ENCODE measurements around the gene DCUN1D2.
"Not testable (repeated sequence)": the region's sequence is repeated elsewhere in the genome, so short reads cannot be mapped to it uniquely, and the experiment has no call there.

The DCUN1D2 gene

DNA sequence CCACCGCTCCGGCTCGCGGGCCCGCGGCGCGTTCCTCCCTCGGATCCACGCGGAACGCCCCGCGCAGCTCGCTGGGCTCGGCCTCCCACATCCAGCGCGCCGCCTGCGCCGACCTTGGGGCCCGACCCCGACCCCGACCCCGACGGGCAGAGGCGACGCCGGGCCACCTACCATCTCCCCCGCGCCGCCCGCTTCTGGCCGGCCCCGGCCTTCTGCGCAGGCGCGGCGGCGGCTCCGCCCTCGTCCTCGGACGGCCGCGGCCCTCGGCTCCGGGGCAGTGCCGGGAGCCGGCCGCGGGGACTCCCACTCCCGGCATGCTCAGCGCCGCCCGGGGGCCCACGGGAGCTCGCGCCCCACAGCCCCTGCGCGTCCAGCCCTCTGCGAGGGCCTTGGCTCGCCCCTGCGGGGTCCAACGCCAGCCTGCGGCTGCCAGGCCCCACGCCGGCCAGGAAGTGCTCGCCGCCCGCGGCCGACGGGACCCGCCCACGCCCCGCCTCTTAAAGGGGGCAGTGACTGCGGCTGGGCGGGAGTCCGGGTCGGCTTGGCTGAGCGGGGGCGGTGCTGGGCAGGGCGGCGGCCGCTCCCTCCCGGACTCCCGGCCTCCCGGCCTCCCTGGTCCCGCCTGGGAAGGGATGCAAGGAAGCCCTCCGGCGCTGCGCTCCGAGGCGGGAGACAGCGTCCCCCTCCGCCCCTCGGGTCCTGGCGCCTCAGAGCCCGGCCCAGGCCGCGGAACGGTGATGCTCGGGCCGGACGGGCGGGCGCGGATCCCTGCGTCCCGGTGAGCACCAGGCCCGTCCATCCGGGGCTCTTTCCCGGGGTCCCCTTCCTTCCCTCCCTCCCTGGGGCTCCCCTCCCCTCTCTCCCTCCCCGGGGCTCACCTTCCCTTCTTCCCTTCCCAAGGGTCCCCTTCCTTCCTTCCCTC lies at the start of gene DCUN1D2:
Gene DCUN1D2, minus strand, starts transcription at position 216 of the 922 bp plus-strand sequence. Its CDS starts 42 bp downstream, at position 174.
- in situ Hi-C loops (cut with HindIII; ENCODE audit: low sequenced_read_pairs), result loop anchor here (25.0 kb wide), 1 partner anchor 103 kb away; no protein-coding TSS in a partner anchor

DNA sequence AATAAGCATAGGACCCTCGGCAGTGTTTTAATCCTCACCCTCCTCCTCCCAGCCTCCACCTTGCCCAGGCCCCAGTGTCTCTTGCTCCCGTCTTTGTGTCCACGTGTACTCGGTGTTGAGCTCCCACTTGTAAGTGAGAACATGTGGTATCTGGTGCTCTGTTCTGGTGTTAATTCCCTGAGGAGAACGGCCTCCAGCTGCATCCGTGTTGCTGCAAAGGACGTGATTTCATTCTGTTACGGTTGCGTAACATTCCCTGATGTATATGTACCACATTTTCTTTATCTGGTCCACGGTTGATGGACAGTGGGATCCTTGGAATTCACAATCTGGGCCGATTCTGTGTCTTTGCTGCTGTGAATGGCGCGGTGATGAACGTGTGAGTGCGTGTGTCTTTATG lies 49.3 kb upstream of the DCUN1D2 start:
- in situ Hi-C loops (cut with HindIII; ENCODE audit: low sequenced_read_pairs), result no loop called here

DNA sequence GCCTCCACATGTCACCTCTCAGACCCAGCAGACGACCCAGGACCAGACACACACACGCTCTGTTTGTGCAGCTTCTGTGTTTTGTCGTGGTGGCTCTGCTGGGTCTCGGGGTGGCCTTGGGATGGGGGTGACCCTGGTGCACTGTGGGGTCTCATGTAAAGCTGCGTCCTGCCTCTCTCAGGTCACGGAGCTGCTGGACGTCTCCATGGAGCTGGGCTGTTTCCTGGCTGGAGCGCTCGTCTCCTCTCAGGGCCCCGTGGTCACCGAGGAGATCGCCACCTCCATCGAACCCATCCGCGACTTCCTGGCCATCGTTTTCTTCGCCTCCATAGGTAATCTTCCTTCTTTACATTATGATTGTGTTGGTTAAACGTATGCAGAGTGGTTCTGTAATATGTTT lies 48.7 kb upstream of the DCUN1D2 start:
- in situ Hi-C loops (cut with HindIII; ENCODE audit: low sequenced_read_pairs), result no loop called here

DNA sequence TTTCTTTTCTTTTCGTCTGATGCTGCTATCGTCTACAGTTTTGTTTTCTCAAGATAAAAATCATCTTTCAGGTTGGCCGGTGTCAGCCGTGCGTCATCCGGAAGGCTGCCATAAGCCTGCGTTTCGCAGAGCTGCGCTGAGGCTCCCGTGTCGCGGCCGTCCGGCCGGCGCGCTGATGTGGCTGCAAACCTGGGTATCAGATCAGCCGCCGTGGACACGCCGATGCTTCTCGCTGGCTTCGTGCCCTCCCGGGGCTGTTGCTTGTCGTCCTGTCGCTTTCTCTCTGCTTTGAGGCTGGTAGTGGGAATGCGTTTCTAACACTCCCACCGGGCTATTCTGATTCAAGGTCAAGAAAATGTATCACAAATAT lies 48.2 kb upstream of the DCUN1D2 start:
- in situ Hi-C loops (cut with HindIII; ENCODE audit: low sequenced_read_pairs), result no loop called here

DNA sequence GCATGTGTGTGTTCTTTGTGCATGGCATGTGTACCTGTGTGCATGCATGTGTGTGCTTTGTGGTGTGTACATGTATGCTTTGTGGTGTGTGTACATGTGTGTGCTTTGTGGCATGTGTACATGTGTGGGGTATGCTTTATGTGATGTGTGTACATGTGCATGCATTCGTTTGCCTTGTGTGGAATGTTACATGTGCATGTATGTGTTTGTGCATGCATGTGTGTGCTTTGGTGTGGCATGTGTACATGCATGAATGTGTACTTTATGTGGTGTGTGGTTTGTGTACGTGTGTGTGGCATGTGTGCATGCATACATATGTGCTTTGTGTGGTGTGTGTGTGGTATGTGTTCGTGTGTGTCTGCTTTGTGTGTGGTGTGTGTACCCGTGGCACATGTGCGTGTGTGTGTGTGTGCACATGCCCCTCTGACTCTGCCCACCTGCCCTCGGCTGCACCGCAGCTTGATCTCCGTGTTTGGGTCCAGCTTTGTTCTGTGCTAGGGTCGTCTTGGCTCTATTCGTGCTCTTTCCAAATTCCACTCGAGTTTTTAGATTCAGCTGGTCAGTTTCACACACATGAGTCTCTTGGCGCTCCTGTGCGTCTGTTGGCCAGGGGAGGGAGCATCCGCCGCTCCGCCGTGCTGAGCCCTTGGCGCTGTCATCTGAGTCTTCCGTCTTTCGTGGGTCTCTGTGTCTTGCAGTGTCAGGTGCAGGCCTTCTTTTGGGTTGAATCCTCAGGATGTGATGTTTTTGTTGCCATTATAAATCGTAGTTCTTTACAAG lies 47.6 kb upstream of the DCUN1D2 start:
- in situ Hi-C loops (cut with HindIII; ENCODE audit: low sequenced_read_pairs), result no loop called here

DNA sequence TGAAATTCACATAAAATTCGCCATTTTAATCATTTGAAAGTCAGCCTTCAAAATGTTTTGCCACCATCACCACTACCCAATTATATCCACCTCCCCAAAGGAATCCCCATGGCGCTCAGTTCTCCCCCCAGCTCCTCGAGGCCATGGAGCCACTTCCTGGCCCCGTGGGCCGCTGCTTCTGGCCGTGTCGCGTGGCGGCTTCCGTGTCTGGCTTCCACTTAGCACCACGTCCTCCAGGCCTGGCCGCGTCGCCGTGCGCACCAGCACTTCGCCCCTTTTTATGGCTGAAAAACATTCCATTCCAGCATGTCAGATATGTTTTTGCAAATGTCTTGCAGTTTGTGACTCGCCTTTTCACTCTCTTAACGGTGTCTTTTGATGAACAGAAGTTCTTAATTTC lies 46.7 kb upstream of the DCUN1D2 start:
- in situ Hi-C loops (cut with HindIII; ENCODE audit: low sequenced_read_pairs), result no loop called here

DNA sequence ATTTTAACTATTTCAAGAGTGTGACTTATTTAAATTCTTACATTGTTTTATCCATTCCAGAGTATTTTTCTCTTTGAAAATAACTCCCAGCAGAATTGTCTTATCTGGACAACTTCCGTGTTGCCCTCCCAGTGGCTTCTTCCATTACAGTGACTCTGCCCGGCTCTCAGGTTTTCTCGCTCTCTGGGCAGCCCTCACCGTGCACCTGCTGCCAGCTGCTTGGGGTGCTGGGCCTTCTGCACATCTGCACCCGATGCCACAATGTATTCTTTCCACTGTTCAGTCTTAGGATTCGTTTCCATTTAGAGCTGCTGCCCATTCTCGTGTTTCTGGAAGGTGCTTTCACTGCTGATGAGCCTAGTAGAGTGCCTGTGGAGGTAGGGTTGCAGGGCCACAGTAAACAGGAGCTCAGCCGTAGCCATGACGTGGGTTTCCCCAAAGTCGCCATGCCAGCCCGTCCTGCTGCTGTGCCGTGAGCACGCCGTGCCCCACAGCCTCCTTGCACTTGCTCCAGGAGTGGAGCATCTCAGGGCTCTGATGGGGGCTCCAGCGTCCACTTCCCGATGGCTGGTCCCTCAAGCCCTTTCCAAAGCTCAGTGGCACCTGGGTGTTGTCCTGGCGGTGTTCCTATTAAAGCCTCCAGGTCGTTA lies 46.1 kb upstream of the DCUN1D2 start:
- in situ Hi-C loops (cut with HindIII; ENCODE audit: low sequenced_read_pairs), result no loop called here

DNA sequence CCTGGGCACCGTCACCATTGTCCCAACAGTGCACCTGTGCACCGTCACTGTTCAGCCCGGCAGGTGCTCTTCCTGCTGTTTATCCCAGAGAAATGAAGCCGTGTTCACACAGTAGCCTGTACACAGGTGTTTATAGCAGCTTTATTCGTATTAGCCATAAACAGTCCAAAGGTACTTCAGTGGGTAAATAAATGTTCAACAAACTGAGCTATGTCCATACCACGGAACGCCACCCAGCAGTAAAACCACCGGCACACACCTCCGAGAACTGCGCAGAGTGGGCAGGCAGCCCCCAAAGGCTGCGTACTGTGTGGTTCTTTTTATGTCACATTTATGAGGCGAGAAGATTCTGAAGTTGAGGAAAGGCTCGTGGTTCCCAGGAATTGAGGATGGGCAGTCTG lies 44.9 kb upstream of the DCUN1D2 start:
- in situ Hi-C loops (cut with HindIII; ENCODE audit: low sequenced_read_pairs), result no loop called here

DNA sequence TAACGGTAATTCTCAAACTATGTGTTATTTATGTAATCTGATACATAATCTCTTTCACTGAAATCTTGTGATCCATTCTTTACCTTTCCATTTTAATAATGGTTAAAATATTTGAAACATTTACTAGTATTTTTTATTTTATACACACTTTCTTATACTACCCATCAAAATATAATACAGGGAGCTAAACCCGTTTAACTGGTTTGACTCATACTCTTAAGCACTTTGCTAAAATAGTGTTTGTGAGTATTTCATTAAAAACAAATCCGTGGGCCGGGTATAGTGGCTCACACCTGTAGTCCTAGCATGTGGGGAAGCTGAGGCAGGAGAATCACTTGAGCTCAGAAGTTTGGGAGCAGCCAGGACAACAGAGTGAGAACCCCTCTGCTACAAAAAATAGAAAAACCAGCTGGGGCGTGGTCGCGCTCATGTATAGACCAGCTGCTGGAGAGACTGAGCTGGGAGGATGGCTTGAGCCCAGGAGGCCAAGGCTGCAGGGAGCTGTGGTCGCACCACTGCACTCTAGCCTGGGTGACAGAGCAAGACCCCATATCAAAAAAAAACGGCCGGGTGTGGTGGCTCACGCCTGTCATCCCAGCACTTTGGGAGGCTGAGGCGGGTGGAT lies 43.8 kb upstream of the DCUN1D2 start:
- in situ Hi-C loops (cut with HindIII; ENCODE audit: low sequenced_read_pairs), result no loop called here

DNA sequence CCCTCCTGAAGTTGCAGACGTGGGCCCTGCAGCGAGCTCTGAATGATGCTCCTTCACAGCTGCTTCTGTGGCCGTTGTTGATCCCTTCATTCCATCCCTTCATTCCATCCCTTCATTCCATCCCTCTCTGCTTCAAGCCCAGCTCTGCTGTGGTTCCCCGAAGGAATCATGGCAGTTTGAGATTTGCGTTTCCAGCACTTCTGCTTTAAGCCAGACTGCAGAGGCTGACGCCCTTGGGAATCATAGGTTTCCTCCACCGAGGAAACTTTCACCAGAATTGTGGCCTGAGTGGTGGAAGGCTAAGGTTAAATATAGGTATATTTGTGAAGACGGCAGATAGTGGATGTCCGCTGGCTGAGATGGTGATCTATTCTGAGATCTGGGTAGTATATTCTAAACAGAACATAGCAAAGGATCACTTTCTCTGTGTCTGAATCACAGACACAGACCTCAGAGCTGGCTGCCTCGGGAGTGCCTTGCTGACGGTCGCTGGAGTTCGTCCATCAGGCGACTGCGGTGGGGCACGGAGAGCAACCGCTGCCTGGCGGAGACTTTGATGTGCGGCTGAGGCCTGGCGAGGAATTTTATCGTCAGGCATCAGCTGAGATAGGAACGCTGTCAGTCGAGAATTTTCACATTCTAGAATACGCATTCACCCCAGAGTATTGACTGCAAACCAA lies 42.8 kb upstream of the DCUN1D2 start:
- in situ Hi-C loops (cut with HindIII; ENCODE audit: low sequenced_read_pairs), result no loop called here

DNA sequence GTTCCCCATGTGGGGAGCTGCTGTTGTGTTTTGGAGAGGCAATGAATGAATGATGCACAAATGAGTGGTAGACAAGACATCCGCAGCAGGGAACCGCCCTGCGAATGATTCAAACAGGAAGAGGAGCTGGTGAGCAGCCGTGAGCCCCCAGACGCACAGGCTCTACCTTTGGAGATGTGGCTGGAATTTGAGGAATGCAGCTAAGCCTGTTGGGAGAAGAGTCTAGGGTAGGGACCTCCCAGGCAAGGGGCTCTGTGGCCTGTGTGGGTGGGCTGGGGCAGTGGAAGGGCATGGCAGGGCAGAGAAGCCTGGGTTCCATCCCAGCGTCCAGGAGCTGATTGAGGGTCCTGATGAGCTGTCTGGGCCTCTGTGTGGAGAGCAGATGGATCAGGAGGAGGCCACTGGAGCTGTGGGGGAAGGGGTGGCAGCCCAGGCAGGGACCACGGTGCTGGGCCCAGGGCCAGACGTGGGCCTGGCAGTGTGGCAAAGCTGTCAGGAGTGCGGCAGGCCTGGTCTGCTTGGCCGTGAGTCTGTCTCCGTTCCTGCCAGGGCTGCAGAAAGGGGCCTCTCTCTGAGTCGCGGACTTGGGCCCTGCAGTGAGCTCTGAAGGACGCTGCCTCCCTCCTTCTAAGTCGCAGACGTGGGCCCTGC lies 41.8 kb upstream of the DCUN1D2 start:
- in situ Hi-C loops (cut with HindIII; ENCODE audit: low sequenced_read_pairs), result no loop called here

DNA sequence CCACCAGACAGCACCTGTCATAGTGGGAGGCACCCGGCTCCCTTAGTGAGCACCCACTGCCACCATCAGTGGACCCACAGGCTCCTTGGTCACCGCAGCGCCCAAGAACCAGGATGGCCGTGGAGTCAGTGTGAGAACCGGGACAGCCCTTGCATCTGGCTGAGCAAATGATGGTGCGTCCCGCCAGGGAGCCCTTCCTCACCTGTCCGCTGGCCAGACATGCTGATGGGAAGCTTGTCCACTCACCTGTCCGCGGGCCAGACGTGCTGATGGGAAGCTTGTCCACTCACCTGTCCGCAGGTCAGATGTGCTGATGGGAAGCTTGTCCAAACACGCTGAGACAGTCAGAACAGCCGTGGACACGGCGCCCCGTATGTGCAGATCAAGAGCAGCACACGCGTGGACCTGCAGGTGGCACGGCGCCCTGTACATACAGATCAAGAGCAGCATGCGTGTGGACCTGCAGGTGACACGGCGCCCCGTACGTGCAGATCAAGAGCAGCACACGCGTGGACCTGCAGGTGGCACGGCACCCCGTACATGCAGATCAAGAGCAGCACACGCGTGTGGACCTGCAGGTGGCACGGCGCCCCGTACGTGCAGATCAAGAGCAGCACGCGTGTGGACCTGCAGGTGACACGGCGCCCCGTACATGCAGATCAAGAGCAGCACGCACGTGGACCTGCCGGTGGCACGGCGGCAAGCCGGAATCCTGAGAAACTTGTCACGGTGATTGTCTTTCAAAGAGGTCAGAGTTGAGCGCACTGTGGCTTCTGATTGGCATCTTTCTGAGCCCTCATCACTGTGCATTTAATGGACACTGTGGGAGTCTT lies 40.7 kb upstream of the DCUN1D2 start:
- in situ Hi-C loops (cut with HindIII; ENCODE audit: low sequenced_read_pairs), result no loop called here

DNA sequence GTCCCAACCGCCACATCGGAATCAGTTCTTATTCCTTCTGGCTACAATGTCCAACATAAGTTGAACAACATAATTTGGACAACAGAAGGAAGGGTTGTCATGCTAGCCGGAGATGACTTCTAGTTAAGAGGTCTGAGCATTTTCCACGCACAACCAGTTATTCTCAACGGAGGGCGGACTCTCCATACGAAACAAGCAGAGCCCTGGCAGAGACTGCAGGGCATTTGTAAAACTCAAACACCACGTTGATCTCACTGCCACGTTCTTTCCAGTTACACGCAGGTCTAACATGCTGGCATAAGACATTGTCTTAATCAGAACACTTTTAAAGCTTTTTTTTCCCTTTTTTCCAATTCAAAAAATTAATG lies 38.3 kb upstream of the DCUN1D2 start:
- in situ Hi-C loops (cut with HindIII; ENCODE audit: low sequenced_read_pairs), result no loop called here

DNA sequence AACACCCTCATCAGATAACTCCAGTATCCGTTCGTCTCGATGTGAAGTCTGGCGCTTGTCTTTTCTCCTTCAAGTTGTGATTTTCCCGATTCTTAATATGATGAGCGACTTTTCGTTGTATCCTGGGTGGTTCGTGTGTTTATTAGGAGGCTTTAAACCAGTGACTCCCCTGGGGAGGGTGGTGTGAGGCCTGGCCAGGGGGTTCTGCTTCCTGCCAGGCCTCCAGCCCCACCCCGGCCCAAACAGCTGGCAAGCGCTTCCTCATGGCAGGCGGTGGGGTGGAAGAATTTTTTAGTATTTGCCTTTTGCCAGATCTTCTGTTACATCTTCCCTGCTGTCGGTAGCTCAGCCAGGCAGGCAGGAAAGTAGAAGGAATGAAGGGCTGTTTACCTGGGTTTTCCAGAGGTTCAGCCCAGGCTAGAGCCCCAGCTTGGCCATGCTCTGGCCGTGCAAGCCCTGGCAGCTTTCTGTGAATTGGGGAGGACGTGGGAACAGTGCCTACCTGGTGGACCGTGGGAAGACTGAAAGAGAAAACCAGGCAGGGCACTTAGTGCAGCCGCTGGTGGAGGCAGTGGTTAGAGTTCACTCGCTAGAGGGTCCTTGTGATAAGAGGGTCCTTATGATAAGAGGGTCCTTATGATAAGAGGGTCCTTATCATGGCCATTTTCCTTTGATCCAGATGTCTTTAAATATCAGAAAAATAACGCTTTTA lies 37.7 kb upstream of the DCUN1D2 start:
- in situ Hi-C loops (cut with HindIII; ENCODE audit: low sequenced_read_pairs), result no loop called here

DNA sequence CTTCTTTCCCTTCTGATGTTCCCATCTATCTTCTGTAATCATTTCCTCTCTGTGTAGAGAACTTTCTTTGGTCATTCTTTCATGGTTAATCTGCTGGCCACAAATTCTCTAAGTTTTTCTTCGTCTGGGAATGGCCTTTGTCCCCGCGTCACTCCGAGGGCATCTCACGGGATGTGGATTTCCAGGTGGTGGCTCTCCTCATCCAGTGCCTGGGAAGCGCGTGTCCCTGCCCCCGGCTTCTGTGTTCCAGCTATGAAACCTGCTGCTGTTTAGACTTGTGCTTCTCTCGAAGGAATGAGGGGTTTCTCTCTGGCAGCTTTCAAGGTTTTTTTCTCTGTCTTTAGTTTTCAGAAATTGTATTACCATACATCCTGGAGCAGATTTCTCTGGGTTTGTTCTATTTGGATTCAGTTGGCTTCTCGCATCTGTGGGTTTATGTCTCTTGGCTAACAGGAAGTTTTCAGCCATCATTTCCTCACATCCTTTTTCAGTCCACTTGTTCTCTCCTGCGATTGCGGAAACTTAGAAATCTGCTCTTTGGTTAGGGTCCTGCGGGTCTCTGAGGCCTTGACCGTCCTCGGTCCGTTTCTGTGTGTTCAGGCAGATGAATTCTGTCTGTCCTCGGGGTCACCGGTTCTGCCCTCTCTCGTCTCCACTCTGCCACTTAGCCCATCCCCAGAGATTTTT lies 36.9 kb upstream of the DCUN1D2 start:
- in situ Hi-C loops (cut with HindIII; ENCODE audit: low sequenced_read_pairs), result no loop called here

DNA sequence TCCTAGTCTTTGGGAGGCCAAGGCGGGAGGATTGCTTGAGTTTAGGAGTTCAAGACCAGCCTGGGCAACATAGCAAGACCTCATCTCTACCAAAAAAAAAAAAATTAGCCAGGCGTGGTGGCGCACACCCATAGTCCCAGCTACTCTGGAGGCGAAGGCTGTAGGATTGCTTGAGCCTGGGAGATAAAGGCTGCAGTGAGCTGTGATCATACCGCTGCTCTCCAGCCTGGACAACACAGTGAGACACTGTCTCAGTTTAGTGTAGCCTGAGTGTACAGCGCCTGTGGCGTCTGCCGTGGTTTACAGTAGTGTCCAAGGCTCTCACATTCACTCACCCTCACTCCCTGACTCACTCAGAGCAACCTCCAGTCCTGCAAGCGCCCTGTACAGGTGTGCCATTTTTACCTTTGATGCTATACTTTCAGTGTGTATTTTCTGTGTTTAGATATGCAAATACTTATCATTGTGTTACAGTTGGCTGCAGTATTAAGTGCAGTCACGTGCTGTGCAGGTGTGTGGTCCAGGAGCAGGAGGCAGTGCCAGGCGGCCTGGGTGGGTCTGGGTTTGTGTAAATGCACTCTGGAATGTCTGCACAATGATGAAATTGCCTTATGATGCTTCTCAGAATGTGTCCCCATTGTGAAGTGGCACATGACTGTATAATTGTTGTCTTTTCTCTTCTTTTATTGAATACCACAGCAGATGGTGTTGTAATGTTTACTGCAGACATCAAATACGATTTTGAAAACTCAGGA lies 36.1 kb upstream of the DCUN1D2 start:
- in situ Hi-C loops (cut with HindIII; ENCODE audit: low sequenced_read_pairs), result no loop called here

DNA sequence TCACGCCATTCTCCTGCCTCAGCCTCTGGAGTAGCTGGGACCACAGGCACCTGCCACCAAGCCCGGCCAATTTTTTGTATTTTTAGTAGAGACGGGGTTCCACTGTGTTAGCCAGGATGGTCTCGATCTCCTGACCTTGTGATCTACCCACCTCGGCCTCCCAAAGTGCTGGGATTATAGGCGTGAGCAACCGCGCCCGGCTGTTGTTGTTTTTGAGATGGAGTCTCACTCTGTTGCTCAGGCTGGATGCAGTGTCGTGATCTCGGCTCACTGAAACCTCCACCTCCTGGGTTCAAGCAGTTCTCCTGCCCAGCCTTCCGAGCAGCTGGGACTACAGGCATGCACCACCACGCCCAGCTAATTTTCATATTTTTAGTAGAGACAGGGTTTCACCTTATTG lies 31.9 kb upstream of the DCUN1D2 start:
- in situ Hi-C loops (cut with HindIII; ENCODE audit: low sequenced_read_pairs), result not testable (repeated sequence)

Measured in DLD1 (cell line).